Measurements from ENCODE around the gene PHLDB2.

DNA sequence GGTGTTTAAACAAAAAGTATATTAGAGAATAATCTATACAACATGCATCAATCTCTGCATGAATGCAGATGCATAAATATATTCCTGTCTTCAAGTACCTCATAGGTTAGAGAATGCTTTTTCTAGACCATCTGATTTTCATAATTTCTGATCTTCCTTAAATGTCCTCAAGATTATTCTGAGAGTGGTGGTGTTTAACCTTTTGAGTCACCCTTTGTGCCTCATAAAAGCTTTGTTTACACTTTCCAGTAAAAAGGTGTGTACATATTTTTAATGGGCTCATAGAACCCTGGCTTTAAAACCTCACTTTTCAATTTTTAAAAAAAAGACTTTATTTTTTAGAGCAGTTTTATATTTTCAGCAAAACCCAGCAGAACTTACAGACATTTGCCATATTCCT is 78.8 kb downstream of the PHLDB2 start:
- TF ChIP-seq CTCF (IDR thresholded peaks at IDR 0.05): no peak
- no peak for TF ChIP-seq POLR2A (IDR thresholded peaks at IDR 0.05)
- no peak for TF ChIP-seq POLR2AphosphoS5 (IDR thresholded peaks at IDR 0.05)
